Vagina (tissue), 2 donors: ENCODE results near the gene BCL11A.

Source experiments
- POLR2A ChIP-seq, 2 donors: fragments of 450-650 bp; IDR thresholded peaks; one replicate each; pipeline ENCODE4 v1.6.1; 2017; ENCODE audit warnings: antibody characterized with exemption in 2 of 2, mild to moderate bottlenecking in 2 of 2, moderate library complexity in 2 of 2
- TF ChIP-seq, protein P1 (sequence below), 3 experiments: fragments of 450-650 bp in 2 of 3; fragments of 200-600 bp in 1 of 3; sonication (generic) in 1 of 3; IDR thresholded peaks; one replicate each; pipeline ENCODE4 v1.5.1; 2017 to 2019; ENCODE audit warnings: antibody characterized with exemption in 3 of 3, mild to moderate bottlenecking in 2 of 3, moderate library complexity in 2 of 3

DNA sequence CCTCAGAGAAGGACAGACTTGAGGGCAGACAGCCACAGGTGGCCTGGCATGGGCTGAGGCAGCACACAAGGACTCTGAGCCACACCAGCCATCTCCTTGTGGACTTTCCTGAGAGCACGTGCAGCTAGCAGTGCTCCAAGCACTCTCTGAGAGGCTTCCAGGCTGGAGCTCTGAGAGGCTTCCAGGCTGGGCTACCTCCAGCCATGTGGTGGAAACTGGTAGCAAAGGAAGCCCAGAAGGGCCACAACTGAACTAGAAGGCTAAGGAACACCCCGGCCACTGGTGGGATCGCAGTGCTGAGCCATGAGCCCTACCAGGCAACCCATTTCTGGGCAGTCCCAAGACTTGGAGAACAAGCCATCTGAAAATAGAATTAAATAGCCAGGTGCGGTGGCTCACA is 39.5 kb downstream of the BCL11A start:
- no peak for TF ChIP-seq POLR2A (IDR thresholded peaks at IDR 0.05)
- TF ChIP-seq, protein P1, sequence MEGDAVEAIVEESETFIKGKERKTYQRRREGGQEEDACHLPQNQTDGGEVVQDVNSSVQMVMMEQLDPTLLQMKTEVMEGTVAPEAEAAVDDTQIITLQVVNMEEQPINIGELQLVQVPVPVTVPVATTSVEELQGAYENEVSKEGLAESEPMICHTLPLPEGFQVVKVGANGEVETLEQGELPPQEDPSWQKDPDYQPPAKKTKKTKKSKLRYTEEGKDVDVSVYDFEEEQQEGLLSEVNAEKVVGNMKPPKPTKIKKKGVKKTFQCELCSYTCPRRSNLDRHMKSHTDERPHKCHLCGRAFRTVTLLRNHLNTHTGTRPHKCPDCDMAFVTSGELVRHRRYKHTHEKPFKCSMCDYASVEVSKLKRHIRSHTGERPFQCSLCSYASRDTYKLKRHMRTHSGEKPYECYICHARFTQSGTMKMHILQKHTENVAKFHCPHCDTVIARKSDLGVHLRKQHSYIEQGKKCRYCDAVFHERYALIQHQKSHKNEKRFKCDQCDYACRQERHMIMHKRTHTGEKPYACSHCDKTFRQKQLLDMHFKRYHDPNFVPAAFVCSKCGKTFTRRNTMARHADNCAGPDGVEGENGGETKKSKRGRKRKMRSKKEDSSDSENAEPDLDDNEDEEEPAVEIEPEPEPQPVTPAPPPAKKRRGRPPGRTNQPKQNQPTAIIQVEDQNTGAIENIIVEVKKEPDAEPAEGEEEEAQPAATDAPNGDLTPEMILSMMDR (IDR thresholded peaks at IDR 0.05) = no peak
